NCI-H1417 treated with DMSO at 0.1 percent for 48 hours (cell line): ENCODE measurements around the gene EXOSC5.
"Not testable (repeated sequence)": the region's sequence is repeated elsewhere in the genome, so short reads cannot be mapped to it uniquely, and the experiment has no call there.

Source experiments
- DNase-seq: peaks from one replicate; lab custom pipeline; 2025; lab: John Stamatoyannopoulos, UW

The EXOSC5 gene

DNA sequence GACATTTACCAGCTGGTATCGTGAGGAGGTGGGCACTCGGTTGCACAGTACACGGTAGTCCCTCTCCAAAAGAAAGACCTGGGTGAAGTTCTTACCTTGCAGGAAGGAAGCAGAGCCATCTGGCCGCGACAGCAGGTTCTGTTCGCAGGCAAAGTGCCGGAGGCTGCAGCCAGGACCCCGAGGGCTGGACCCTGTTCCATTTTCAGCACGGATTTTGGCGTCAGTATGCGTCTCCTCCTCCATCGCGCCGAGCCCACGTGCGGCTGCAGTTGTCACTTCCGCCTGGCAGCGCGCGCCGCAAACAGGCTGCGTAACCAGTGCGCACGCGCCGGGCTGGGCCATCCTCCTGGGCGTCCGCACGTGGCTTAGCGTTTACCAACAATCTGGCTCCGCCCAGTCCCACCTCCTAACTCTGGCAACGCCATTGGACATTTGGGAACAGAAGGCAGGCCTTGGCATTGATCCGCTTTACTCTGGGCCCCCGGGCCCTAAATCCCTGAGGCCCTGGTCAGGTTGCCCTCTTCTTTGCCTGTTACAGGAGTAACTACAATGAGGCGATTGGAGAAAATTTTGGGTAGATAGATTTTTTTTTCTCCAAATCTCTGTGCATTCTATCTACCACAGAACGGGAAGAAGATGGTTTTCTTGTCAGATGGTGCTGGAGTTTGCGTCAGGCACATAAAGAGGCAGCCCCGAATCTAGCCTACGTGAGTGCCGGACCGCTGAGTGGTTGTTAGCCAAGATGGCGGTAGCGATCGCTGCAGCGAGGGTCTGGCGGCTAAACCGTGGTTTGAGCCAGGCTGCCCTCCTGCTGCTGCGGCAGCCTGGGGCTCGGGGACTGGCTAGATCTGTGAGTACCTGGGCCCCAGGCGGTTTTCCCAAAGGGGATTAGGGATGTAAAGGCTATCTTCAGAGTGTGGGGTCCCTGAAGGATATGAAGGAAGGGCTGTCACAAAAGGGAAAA, at the start of gene EXOSC5, which contains the start of gene BCKDHA:
Gene EXOSC5, minus strand, starts transcription at position 274 of the 964 bp plus-strand sequence. Its CDS starts 31 bp downstream, at position 243.
Gene BCKDHA, plus strand, starts transcription at position 733 of the 964 bp plus-strand sequence. Its CDS starts 10 bp downstream, at position 743.
- DNase-seq, result peak; percentile 91

DNA sequence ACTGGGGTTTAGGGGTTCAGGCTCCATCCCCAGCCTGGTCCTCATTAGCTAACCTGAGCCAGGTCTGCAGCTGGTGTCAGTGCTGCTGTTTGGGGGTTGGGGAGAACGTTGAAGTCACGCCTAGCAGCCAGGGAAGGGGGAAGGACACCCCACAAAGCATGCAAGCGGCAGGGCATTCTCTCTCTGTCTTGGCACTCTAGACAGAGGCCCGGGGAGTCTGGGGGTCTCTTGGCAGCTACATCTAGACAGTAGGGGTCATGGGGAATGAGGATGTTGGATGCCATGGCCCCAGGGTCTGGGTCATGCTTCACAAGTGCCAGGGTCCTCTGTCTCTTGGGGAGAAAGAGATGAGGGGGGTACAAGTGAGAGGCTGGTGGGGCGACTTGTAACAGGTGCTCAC, 48.4 kb upstream of the EXOSC5 start:
- no peak for DNase-seq

DNA sequence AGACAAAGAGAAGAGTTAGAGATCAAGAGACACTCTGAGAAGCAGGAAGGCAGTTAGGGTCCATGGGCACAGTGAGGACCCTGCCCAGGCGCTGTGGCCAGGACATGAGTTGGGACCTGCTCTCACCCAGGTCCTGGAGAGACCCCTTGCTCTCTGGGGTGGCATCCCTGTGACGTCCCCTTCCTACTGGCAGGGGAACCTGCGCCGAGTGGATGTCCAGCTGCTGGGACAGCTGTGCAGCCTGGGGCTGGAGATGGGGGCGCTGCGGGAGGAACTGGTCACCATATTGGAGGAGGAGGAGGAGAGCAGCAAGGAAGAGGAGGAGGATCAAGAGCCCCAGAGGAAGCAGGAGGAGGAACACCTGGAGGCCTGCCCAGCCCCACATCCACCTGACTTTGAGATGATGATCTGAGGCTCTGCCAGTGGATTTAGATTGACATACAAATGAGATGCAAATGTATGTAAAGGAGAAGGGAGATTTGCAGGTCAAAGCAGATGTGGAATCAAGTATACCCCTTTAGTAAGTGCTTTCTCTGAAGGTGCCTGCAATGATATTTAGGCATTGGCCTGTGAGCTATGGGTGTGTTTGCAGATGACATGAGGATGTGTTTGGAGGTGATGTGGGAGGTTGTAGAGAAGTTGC, 46.8 kb upstream of the EXOSC5 start:
- no peak for DNase-seq

DNA sequence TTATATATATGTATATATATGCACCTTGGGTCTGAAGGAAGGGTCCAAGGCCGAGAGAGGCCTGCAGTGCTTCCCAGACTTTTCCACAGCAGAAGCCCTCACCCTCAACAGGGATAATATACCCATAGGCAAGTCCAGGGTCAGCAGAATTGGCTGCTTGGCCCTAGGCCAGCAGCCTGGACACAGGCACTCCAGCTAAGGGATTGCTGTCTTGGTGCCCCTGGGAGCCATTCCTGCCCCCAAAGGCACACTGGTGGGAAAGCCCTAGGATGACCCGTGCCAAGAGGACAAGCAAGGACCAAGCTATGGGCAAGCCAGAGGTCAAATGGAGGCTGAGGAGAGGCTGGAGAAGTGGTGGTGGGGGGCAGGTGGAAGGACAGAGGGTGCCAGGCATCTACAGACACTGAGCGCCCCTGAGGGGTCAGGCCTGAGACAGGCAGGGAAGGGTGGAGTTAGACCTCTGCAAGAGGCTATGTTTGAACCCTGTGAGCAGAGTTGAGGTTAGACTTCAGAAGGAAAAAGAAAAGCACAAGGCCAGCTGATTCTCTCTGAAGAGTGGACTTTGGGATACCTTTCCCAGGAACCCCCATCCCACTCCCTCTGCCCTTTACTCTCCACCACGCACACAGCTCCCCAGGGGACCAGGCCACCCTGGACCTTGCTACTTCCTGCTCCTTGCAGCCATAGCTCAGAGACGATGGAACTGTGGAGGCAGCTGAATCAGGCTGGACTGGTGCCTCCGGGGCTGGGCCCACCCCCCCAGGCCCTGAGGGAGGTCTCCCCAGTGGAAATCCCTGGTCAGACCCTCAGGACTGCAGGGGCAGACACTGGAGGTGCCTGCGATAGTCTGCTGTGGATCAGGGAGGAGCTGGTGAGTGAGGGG, 45.6 kb upstream of the EXOSC5 start, which contains the start of gene ERICH4:
Gene ERICH4, plus strand, starts transcription at position 684 of the 883 bp plus-strand sequence. Its CDS starts 14 bp downstream, at position 698.
- DNase-seq, result no peak

DNA sequence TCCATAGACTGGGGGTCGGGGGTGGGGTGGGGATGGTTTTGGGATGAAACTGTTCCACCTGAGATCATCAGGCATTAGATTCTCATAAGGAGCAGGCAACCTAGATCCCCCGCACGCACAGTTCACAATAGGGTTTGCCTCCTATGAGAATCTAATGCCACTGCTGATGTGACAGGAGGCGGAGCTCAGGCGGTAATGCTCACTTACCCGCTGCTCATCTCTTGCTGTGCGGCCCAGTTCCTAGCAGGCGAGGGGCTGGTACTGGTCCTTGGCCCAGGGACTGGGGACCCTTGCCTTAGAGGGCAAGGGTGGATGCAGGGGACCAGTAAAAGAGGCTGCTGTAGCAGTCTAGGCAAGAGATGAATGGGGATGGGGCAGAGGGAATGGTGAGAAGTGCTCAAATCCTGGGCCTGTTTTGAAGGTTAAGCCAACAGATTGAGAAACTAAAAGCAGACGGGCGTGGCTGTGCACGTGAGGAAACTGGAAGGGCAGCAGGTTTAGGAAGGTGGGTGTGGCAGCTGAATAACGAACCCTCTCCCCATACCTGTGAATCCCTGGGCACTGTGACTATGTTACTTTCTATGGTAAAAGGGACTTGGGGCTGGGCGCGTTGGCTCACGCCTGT, 44.3 kb upstream of the EXOSC5 start:
- no peak for DNase-seq

DNA sequence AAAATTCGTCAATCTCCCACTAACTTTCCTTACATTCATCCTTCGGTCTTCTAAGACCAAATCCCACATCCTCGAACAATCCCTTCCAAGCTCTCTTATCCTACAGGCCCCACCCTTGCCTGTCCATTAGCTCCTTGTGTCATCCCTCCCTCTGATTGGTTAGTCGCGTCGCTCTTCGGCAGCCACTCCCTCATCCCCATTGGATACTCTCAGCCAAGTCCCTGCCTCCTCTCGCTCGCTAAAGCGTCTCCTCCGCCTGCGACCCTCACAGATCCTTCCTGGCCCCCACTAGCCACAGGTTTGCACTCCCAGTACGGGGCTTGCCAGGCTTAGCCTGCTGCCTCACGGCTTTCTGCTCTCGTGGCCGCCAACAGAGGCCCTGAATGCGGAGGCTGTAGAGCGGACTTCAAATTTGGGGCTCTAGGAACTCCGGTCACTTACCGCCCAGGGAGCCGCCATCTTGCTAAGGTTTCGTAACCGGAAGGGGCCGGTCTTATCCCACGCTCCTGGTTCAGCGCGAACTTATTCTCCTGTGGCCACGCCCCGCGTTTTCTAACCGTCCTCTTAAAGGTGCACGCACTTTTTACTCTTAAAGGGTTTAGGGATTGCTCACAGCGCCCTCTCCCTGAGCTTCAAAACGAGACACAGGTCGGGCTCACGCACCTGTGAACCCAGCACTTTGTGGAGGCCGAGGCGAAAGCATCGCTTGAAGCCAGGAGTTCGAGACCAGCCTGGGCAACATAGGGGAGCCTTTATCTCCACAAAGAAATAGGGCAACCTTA, 42.5 kb upstream of the EXOSC5 start, which contains the start of gene DMAC2:
Gene DMAC2, minus strand, starts transcription at position 472 of the 782 bp plus-strand sequence. Its CDS starts 13 bp downstream, at position 459.
- peak; percentile 94 for DNase-seq

DNA sequence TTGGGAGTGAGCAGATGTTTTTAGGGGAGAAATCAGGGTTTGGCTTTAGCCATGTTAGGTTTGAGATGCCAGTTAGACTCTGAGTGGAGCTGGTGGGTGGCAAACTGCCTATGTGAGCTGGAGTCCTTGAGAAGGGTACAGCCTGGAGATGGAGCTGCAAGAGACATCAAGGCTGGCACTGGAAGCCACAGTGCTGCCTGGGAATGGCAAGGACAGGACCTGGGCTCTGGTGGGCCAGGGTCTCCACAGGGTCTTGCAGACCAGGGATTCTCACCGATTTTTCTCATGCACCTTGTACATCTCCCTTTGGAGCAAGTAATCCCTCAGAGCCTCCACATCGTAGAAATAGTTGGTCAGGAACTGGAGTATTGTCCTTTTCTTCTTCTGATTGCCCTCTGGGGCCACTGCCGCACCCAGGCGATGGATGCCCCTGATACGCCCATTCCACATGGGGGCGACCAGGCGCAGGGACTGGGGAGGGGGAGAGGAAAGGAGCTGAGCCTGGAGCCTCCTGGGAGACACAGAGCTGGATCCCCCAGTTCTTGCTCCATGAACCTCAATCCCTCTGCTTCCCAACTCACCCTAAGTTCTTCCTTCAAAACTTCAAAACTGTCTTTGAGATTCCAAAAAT, 40.9 kb upstream of the EXOSC5 start:
- DNase-seq, result no peak

DNA sequence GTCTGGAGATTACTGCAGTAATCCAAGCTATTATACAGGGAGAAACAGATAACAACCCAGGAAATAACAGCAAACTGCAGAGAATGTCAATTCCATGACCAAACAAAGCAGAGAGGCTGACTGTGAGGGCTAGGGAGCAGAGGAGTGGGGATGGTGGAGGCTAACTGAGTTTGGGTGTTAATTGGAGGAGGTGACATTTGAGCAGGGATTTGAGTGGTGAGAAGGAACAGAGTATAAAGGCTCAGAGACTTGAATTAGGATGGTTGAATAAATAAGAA, 39.5 kb upstream of the EXOSC5 start:
- DNase-seq, result no peak

DNA sequence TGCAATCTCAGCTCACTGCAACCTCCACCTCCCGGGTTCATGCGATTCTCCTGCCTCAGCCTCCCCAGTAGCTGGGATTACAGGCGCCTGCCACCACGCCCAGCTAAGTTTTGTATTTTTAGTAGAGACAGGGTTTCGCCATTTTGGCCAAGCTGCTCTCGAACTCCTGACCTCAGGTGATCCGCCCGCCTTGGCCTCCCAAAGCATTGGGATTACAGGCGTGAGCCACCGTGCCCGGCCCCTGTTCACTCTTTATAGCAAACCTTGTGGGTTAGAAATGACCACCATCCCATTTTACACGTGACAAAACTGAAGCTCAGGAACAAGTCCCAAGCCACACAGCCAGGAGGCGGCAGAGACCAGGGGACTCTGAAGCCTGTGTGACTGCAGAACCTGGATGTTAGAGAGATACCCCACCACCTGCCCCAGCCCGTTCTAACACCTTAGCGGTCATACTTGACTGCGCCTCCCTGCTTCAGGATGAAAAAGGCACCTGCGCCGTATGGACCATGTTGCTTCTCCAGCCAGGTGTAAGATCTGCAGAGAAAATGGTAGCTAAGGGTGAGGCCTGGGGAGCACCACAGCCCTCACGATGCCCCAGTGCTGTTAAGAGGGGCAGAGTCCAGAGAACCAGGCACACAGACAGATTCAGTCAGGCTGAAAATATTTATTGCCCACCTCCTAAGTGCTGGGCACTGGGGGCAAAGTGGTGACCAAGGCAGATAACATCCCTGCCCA, 38.9 kb upstream of the EXOSC5 start:
- no peak for DNase-seq

DNA sequence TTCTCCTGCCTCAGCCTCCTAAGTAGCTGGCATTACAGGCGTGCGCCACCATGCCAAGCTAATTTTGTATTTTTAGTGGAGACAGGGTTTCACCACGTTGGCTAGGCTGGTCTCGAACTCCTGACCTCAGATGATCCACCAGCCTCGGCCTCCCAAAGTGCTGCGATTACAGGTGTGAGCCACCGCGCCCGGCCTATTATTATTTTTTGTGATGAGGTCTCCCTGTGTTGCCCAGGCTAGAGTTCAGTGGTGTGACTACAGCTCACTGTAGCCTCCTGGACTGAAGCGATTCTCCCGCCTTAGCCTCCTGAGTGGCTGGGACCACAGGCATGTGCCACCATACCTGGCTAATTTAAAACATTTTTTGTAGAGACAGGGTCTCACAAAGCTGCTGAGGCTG, 38.2 kb upstream of the EXOSC5 start:
- not testable (repeated sequence) for DNase-seq

DNA sequence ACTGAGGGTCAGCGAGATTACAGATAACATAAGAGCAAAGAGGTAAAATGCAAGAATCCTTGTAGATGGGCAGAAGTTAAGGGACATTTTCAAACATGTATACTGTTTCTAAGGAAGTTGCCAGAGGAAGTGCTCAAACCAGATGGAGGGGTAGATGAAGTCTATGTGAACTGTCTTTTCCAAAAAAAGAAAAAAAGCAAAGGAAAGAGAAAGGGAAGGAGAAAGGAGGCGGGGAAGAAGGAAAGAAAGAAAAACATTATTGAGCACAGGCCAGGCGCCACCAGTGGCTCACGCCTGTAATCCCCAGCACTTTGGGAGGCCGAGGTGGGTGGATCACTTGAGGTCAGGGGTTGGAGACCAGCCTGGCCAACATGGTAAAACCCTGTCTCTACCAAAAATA, 37.3 kb upstream of the EXOSC5 start:
- DNase-seq, result no peak

DNA sequence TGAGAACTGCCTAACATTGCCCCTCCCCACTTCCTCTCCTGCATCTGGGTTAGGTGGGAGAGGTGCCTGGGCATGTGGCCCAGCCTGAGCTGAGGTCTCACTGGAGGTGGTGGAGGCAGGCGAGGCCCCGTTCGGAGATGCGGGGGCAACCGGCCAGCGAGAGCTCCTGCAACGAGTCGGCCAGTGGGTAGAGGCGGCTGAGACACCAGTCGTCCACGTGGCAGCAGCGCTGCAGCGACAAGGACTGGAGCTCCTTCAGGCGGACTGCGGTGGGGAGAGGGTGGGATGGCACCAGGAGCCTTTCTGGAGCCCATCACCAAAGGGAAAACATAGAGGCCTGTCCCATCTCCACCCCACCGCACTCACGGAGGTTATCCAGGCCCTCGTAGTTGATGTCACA, 36.0 kb upstream of the EXOSC5 start:
- no peak for DNase-seq

DNA sequence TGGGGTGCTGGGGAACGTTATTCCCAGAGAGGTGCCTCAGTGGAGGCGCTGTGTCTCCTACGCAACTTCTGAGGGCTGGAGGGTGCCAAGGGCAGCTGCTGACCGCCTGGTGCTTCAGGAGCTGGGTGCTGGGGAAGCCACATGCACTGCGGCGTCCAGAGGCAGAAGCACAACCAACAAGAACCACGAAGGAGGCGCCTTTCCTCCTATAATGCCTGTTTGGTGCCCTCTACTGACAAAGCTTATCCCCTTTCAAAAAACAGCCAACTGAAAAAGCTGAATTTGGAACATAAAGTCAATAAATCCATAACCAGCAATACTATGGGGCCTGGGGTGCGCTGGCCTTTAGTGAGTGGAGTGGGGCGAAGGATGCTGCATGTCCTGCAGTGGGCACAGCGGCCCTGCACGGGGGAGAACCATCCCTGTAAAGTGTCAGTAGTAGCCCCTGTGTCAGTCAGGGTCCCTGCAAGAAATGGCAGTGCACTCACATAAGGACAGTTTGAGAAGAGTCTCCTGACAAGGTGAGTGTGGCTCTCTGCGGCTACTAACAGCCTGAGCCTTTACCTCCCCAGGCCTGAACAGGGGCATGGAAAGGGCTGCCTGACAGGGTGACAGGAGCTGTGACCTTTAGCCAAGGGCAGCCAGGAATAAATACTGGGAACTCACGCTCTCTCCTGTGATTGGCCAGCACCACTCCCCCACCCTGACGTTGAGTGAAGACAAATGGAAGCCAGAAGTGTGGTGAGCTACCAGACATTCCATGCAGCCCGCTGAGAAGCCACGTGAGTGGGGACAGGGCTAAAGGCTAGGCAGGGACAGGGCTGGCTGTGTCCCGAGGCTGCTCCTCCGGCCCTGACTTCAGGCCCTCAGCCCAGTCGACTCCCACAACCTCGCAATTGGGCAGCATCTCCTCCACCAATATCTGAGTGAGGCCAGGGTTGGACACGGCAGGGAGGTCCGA, 34.5 kb upstream of the EXOSC5 start:
- no peak for DNase-seq

DNA sequence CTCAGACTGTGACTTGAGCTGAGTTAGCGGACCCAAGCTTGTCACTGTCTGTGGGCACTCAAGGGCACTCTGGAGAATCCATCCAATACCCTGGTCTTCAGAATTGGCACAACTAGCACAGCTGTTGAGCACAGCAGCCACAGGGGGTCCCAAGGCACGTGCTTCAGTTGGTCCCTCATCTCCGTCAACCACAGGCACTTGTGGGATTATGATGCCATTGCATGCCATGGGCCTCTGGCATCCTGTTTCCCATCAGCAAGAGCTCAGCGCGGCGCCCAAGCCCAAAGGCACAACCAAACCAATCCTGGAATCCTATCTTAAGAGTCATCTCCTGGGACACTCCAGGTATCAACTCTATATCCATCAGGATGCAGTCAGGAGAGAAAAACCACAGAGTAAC, 33.8 kb upstream of the EXOSC5 start:
- no peak for DNase-seq

DNA sequence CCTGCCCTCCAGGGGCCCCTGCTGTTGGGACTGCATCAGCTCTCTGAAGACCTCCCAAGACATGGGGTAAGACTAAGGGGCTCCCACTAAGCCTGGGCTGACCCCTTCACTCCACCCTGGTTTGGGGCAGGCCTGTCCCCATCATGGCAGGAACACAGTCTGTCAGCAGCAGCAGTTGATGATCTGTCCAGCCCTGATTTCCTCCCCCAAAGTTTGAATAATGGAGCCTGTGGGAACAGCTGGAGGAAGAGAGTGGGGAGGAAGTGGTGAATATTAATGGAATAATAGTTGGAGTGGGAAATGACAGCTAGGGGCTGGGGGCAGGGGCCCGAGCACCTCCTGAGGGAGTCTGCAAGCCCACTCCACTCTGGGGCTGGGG, 31.3 kb upstream of the EXOSC5 start:
- DNase-seq, result no peak

DNA sequence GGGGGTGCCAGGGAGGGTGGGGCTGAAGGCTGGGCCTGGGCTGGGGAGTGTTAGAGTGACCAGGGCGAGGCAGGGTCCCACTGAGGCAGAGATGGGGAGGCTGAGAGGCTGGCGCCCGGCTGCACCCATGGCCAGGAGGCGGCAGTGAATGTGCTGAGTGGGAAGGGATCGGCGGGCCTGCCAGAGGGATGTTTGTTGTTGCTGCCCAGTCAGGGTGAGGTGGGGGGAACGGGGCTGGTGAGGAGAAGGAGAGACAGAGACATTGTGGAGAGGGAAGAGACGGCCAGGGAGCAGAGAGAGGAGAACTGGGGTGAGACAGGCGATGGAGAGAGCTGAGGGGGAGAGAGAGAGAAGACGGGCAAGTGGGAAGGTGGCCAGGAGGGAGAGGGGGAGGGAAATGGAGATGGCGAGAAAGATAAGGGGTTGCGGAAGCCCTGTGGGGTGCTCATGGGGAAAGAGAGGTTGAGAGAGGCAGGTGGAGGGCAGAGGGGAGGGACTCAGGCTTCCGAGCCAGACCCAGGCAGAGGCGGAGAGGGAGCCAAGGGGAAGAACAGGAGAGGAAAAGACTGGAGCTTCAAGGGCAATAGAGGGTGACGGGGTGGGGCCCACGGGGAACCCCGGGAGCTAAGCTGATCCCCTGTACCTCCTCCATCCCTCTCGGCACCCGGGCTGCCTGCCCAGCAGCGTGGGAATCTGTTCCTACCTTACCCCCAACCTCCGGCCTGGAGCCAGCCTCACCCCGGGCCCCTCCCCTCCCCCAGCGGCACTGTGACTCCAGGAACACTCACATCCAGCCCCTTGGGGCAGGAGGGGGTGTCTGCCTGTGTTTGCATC, 30.7 kb upstream of the EXOSC5 start:
- no peak for DNase-seq

DNA sequence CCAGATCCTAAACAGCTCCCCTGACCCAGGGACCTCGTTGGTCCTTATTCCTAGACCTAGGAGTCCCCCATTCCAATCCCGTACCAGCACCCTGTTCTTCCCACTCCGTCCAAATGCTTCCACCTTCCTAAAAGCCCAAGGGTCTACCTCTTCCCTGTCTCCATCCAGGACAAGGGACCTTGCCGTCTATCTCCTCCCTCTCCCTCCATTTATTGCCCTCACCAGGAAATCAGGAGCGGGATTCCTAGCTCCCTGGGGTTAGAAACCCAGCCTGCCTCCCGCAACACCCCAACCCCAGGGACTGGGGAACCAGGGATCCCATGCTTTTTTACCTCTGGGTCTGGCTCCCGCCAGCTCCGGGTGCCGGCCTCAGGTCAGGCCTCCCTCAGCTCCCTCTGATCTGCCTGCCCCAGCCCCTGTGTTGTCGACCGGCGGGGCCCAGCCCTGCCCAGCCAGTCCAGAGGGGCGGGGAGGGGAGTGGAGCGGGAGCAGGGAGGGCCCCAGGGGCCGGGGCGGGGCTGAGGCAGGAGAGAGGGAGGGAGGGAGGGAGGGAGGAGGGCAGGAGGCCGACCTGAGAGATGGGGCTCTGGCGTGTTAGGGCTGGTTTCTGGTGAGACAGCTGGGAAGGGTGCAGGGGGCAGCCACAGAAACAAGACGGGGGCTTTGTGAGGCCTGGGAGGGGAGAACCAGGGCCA, 29.9 kb upstream of the EXOSC5 start, which contains the start of gene B3GNT8:
Gene B3GNT8, minus strand, starts transcription at position 423 of the 695 bp plus-strand sequence. CDS start 596 bp downstream, outside the sequence.
- no peak for DNase-seq
